Nephron progenitor cell (in vitro differentiated cells): ENCODE results near the gene GNB1L.
A peak's percentile ranks its signal among the peaks of the same experiment; 100 is the strongest.

Source experiments
- DNase-seq: peaks from one replicate; pipeline ENCODE4 v3.0.0; 2021
- H3K27ac Mint-ChIP-seq: 2 replicates; pipeline ENCODE4 v1.8.0; 2021; ENCODE audit warnings: mild to moderate bottlenecking, moderate library complexity, mixed read lengths
- H3K27me3 Mint-ChIP-seq: 2 replicates; pipeline ENCODE4 v1.8.0; 2021; ENCODE audit warnings: mild to moderate bottlenecking, low read depth, mixed read lengths; ENCODE audit not compliant: poor library complexity
- H3K36me3 Mint-ChIP-seq: 2 replicates; pipeline ENCODE4 v1.8.0; 2021; ENCODE audit warnings: low read depth, mixed read lengths
- H3K4me1 Mint-ChIP-seq: 2 replicates; pipeline ENCODE4 v1.8.0; 2021; ENCODE audit warnings: mixed read lengths
- H3K4me3 Mint-ChIP-seq: 2 replicates; pipeline ENCODE4 v1.8.0; 2021; ENCODE audit warnings: mild to moderate bottlenecking, moderate library complexity, mixed read lengths
- H3K9me3 Mint-ChIP-seq: 2 replicates; pipeline ENCODE4 v1.8.0; 2021; ENCODE audit warnings: mild to moderate bottlenecking, moderate library complexity, mixed read lengths
- TF ChIP-seq, protein P1 (sequence below): fragments of 200-600 bp; sonication (generic); IDR thresholded peaks from 2 replicates; pipeline ENCODE4 v1.5.0; 2021; ENCODE audit warnings: antibody characterized with exemption

The GNB1L gene

DNA sequence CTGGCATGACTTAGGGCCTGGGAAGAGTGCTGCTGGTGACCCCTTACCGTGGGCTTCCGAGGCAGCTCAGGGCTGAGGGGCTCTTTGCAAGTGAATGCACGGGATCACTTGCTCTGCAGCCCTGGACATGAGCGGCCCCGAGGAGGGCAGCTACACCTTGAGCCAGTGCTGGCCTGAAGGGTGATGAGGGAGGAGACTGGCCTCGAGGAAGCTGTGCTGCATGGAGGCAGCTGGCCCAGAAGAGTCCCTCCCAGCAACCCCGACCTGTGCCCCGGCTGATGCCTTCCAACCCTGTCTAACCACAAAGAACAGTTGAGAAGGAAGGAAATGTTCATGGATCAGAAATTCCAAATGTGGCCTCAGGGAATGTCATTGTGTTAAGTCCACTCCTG, 48.9 kb downstream of the GNB1L start:
- Mint-ChIP-seq H3K4me1 (peaks cover 25% of the 10 kb centered on the region), H3K9me3 (no peaks in the 10 kb centered on the region), H3K27ac (no peak overlapping the region), H3K36me3 (no peaks in the 10 kb centered on the region), H3K4me3 (no peak overlapping the region), H3K27me3 (peaks cover 18% of the 10 kb centered on the region)
- no peak for DNase-seq
- TF ChIP-seq, protein P1, sequence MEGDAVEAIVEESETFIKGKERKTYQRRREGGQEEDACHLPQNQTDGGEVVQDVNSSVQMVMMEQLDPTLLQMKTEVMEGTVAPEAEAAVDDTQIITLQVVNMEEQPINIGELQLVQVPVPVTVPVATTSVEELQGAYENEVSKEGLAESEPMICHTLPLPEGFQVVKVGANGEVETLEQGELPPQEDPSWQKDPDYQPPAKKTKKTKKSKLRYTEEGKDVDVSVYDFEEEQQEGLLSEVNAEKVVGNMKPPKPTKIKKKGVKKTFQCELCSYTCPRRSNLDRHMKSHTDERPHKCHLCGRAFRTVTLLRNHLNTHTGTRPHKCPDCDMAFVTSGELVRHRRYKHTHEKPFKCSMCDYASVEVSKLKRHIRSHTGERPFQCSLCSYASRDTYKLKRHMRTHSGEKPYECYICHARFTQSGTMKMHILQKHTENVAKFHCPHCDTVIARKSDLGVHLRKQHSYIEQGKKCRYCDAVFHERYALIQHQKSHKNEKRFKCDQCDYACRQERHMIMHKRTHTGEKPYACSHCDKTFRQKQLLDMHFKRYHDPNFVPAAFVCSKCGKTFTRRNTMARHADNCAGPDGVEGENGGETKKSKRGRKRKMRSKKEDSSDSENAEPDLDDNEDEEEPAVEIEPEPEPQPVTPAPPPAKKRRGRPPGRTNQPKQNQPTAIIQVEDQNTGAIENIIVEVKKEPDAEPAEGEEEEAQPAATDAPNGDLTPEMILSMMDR, result no peak

DNA sequence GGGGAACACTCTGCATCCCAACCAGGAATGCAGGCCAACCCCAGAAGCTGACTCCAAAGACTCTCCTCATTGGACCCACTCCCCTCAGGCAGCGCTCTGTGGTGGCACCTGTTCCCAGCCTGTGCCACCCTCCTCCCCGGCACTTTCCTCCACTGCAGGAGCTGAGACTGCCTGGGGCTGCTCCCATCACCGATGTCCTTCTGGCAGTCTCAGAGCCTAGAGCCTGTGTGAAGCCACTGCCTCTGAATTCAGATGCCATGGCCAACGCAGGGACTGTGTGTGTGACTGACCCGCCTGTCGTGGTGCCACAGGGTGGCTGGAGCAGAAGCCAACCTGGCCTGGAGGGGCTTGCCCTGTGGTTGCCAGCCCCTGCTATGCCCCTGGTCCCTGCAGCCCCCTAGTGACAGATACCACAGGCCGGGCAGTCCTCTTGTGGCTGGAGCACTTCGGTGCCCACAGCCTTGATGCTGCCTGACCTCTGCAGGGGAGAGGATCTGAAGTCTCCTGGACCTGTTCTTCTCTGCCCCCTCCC, 50.9 kb downstream of the GNB1L start:
- peaks cover 31% of the 10 kb centered on the region for H3K4me1 Mint-ChIP-seq
- peaks cover 12% of the 10 kb centered on the region for H3K27me3 Mint-ChIP-seq
- TF ChIP-seq, protein P1, result no peak
- H3K36me3 Mint-ChIP-seq, result no peaks in the 10 kb centered on the region
- no peak for DNase-seq
- no peak overlapping the region for H3K27ac Mint-ChIP-seq
- no peaks in the 10 kb centered on the region for H3K9me3 Mint-ChIP-seq
- H3K4me3 Mint-ChIP-seq, result no peak overlapping the region

DNA sequence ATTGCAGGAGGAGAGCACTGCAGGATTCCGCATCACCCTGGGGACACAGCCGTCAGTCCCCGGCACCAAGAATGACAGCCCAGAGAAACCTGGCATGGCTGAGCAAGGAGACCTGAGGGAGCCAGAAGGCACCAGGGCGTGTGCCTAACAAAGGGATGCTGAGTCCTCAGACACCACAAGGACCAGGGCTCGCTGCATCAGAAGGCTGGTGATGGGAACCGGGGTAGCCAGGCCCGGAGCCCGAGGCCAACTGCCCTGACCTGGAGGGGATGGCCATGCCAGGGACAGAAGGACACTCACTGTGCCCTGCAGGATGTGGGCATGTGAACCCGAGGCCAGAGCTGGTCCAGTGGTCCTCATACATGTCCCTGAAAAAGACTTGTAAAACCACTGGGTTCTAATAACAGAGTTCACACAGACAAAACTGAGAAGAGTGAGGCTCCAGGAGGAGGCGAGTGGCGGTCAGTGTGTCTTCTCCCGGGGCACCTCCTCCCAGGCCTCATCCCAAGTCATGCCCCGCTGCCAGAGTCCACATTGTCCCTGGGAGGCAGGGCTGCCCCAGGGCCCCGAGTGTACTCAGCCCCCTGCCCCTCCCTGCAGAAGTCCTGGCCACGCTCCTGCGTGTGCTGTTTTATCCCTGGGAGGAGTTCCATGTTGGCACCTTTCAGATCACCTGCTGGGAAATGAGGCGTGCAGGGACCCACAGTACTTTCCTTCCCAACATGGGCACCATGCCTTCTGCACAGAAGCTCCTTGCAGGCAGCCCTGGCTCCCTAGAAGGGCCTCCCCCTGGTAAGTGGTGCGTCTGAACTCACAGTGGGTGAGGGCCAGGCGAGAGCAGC, 51.6 kb downstream of the GNB1L start:
- Mint-ChIP-seq H3K36me3 (no peaks in the 10 kb centered on the region), H3K9me3 (no peaks in the 10 kb centered on the region), H3K27me3 (peaks cover 5% of the 10 kb centered on the region), H3K4me3 (no peak overlapping the region), H3K27ac (no peak overlapping the region), H3K4me1 (peaks cover 31% of the 10 kb centered on the region)
- TF ChIP-seq, protein P1, result no peak
- DNase-seq, result no peak

DNA sequence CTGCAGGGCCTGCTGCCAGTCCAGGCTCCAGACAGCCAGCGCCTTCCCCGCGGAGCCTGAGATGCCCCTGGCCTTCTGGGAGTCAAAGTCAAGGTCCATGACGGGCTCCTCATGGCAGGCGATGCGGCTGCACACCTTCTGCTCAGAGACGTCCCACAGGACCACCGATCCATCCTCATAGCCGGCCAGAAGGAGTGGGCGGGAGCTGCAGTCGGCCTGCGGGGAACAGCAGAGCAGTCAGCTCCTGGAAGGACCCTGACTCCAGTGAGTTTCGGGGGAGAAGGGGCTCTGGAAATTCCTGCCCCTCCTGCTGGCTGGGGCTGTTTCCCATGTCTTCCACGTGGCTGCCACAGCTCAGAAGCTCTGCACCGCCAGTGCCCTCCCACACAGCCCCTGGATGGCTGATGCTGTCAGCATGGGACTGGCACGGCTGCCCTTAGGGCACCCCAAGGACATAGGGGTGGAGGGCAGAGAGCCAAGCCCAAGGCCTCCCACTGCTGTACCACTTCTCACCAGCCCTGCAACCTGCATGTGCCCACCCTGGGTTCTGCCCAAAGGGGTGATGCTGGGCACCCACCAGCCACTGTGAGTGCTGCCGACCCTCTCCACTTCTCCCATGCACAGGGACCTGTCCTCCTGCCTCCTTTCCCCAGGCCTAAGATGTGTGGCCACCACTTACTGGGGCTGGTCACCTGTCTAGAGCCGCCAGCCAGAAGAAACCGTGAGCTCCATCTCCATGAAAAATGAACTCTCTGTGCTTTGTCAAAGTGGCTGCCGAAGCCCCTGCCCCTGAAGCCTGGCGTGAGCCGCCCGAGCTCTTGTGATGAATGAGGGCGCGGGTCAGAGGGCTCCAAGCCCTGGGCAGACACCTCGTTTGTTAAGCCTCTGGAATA, 52.4 kb downstream of the GNB1L start:
- DNase-seq, result peak; percentile 55
- no peak overlapping the region for H3K4me3 Mint-ChIP-seq
- H3K36me3 Mint-ChIP-seq, result no peaks in the 10 kb centered on the region
- TF ChIP-seq, protein P1, result no peak
- H3K27me3 Mint-ChIP-seq, result peaks cover 3% of the 10 kb centered on the region
- no peaks in the 10 kb centered on the region for H3K9me3 Mint-ChIP-seq
- peak overlapping the region; percentile 54 for H3K27ac Mint-ChIP-seq
- H3K4me1 Mint-ChIP-seq, result peaks cover 31% of the 10 kb centered on the region

DNA sequence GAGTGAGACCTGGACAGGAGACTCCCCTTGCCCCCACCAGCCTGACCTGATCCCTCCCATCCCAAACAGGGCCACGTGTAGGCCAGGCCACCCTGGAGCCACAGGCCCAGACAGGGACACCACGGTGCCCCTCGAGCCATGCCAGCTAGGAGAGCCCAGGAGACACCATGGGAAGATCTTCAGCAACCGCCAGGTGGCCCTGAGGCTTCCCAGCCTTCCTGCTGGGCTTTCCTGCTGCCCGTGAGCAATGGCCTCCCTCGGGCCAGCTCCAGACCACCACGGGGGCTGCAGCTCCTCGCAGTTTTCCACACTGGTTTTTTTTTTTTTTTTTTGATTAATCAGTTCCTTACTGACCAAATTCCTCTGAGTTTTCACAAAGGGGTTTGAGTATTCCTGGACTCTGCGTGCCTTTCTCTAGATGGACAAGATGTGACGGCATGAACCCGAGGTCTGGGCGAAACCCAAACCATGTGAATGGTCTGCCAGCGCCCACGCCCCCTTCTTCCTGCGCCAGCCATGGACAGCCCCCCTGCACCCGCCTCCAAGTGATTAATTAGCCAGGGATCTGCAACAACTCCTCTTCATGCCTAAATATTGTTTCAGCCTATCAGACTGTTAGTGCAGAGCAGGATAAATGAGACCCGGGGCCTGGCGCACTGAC, 53.2 kb downstream of the GNB1L start:
- H3K36me3 Mint-ChIP-seq, result no peaks in the 10 kb centered on the region
- H3K4me3 Mint-ChIP-seq, result no peak overlapping the region
- H3K4me1 Mint-ChIP-seq, result peaks cover 26% of the 10 kb centered on the region
- peaks cover 3% of the 10 kb centered on the region for H3K27me3 Mint-ChIP-seq
- no peaks in the 10 kb centered on the region for H3K9me3 Mint-ChIP-seq
- H3K27ac Mint-ChIP-seq, result no peak overlapping the region
- TF ChIP-seq, protein P1, result no peak
- DNase-seq, result no peak
